ENCODE data around the gene PCDHA1. TPM values are rescaled to one million over a fixed set of nuclear protein-coding genes. Genes with fewer than 3 reads are reported as not detected.

PCDHA1 gene
- polyA plus RNA-seq (2011; rRNA removed), result 0.04 and 0.12 TPM in 2 replicates
- polyA minus RNA-seq (2011; rRNA and poly(A)+ RNA removed), result not detected in 2 replicates

- Histone ChIP-seq H3K36me3 (ENCODE audit: control insufficient read depth, insufficient read depth, low read length) (no peaks in the 10 kb centered on the region), H3K4me3 (ENCODE audit: low read depth, low read length) (no peak within 1 kb of the TSS), H3K27me3 (ENCODE audit: control insufficient read depth, insufficient read depth, low read length) (no peaks in the 10 kb centered on the region)
- POLR2A ChIA-PET, result no interaction called here
- CTCF ChIA-PET, result no interaction called here
- no peak for DNase-seq (ENCODE audit: low read depth)
- TF ChIP-seq CTCF (IDR thresholded peaks at IDR 0.05; ENCODE audit: insufficient read depth, low read depth, low read length), result no peak
Measured at GRCh38 chr5:140785905-140786686, at the start of gene PCDHA1. Gene PCDHA1 (plus strand): TSS chr5:140786140.

GRCh38 chr5:140737486-140737885 lies 48.5 kb upstream of the PCDHA1 start:
- CTCF ChIA-PET, result interaction anchor here (0.9 kb wide), 1 partner anchor 10 kb away, joined by 3 read pairs; no protein-coding TSS in a partner anchor

GRCh38 chr5:140741967-140742366 lies 44.0 kb upstream of the PCDHA1 start:
- TF ChIP-seq CTCF (IDR thresholded peaks at IDR 0.05; ENCODE audit: insufficient read depth, low read depth, low read length), result no peak
- DNase-seq (ENCODE audit: low read depth), result no peak
- Histone ChIP-seq H3K27me3 (ENCODE audit: control insufficient read depth, insufficient read depth, low read length) (no peaks in the 10 kb centered on the region), H3K4me3 (ENCODE audit: low read depth, low read length) (no peak overlapping the region), H3K36me3 (ENCODE audit: control insufficient read depth, insufficient read depth, low read length) (no peaks in the 10 kb centered on the region)
- ChIA-PET CTCF (no interaction called here), POLR2A (no interaction called here)

More at GRCh38 chr5:140737486-140737885, 48.5 kb upstream of the PCDHA1 start:
- Histone ChIP-seq H3K4me3 (ENCODE audit: low read depth, low read length) (no peak overlapping the region), H3K36me3 (ENCODE audit: control insufficient read depth, insufficient read depth, low read length) (no peaks in the 10 kb centered on the region), H3K27me3 (ENCODE audit: control insufficient read depth, insufficient read depth, low read length) (no peaks in the 10 kb centered on the region)
- no peak for TF ChIP-seq CTCF (IDR thresholded peaks at IDR 0.05; ENCODE audit: insufficient read depth, low read depth, low read length)
- POLR2A ChIA-PET, result no interaction called here
- DNase-seq (ENCODE audit: low read depth), result no peak

- ChIA-PET POLR2A (no interaction called here), CTCF (no interaction called here)
- Histone ChIP-seq H3K27me3 (ENCODE audit: control insufficient read depth, insufficient read depth, low read length) (no peaks in the 10 kb centered on the region), H3K4me3 (ENCODE audit: low read depth, low read length) (no peak overlapping the region), H3K36me3 (ENCODE audit: control insufficient read depth, insufficient read depth, low read length) (no peaks in the 10 kb centered on the region)
- no peak for DNase-seq (ENCODE audit: low read depth)
- no peak for TF ChIP-seq CTCF (IDR thresholded peaks at IDR 0.05; ENCODE audit: insufficient read depth, low read depth, low read length)
Measured at GRCh38 chr5:140753561-140753960, 32.4 kb upstream of the PCDHA1 start.

GRCh38 chr5:140764177-140764973 lies 21.6 kb upstream of the PCDHA1 start:
- ChIA-PET POLR2A (no interaction called here), CTCF (no interaction called here)
- no peaks in the 10 kb centered on the region for H3K27me3 ChIP-seq (ENCODE audit: control insufficient read depth, insufficient read depth, low read length)
- H3K36me3 ChIP-seq (ENCODE audit: control insufficient read depth, insufficient read depth, low read length), result no peaks in the 10 kb centered on the region
- no peak overlapping the region for H3K4me3 ChIP-seq (ENCODE audit: low read depth, low read length)
- no peak for TF ChIP-seq CTCF (IDR thresholded peaks at IDR 0.05; ENCODE audit: insufficient read depth, low read depth, low read length)
- DNase-seq (ENCODE audit: low read depth), result no peak

Measured in BJ (cell line).